T-helper 22 cell (primary cell): Measurements from ENCODE around the gene PSG6.
"Not testable (repeated sequence)": the region's sequence is repeated elsewhere in the genome, so short reads cannot be mapped to it uniquely, and the experiment has no call there.

Experiments used
- DNase-seq: peaks from one replicate; pipeline ENCODE4 v3.0.0-alpha.2; 2020; ENCODE audit warnings: low read depth

The PSG6 gene

DNA sequence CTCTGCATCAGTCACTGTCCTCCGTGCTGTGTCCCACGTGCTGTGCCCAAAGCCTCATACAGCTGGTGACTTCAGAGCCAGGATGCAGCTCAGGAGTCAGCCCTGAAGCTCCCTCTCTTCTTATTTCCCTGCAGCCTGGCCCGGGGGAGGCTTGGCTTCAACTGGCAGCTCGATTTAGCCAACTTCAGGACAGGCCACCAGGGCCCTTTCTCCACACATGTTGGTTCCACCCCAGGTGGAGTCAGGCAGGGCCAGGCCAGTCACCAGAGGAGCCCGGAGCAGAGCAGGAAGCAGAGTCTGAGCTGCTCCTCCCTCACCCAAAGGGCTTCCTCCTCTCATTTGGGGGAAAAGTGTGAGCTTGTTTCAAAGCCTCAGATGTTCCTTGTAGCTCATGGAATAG lies 11.5 kb downstream of the PSG6 start:
- not testable (repeated sequence) for DNase-seq

DNA sequence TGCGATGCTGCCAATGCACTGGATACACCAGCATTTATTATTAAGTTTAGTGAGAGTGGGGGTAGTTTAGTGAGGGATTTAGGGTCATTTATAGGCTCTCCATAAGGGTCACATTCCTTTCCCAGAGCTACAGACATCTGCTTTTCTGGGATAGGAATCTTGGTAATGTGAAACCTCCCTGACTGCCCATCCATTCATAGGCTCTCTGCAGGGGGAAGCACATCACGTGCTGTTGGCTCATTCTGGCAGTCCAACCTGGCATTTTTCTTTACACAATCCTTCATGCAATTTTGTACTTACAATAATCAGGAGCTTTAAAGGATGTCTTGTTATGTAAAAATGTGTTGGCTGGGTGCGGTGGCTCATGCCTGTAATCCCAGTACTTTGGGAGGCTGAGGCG lies 17.1 kb downstream of the PSG6 start:
- DNase-seq = not testable (repeated sequence)

DNA sequence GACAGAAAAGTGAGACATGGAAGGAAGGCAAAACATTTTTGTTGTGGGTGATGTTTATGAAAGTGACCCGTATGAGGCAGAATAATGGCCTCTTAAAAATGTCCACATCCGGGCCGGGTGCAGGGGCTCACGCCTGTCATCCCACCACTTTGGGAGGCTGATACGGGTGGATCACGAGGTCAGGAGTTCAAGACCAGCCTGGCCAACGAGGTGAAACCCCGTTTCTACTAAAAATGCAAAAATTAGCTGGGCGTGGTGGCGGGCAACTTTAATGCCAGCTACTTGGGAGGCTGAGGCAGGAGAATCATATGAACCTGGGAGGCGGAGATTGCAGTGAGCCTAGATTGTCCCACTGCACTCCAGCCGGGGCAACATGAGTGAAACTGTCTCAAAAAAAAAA lies 18.0 kb downstream of the PSG6 start:
- not testable (repeated sequence) for DNase-seq

DNA sequence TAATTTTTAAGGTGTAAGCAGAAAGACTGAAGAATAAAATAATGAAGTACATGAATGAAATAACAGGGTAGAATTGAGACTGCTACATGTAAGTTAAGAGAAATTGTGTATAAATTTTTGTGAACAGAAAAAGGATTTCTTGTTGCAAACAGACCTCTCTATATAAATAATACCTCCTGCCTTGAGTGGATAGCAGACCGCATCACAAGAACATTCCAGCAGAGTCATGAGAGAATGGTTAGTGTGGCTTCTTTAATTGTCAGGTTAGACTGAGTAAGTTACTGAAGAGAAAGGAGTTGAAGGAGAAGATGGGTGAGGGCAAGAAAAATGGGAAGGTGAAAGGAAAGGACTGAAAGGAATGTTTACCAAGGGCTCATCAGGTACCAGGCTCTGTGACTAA lies 18.6 kb downstream of the PSG6 start:
- DNase-seq = not testable (repeated sequence)

DNA sequence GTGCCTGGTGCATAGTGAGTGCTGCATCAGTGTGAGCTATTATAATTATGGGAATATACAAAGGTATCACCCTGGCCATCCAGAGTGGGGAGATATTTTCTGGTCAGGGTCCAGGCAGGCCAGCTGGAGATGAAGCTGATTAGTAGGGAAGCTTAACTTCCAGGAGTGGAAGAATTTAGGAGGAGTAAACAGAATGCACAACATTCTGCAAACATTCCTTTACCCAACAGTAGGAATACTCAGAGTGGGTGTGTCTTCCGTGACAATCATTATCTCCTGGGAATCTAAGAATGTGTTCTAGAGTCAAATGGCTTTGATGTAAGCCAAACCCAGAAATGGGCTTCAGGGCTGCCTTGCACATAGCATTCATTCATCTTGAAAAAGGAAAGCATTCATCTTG lies 19.0 kb downstream of the PSG6 start:
- not testable (repeated sequence) for DNase-seq

DNA sequence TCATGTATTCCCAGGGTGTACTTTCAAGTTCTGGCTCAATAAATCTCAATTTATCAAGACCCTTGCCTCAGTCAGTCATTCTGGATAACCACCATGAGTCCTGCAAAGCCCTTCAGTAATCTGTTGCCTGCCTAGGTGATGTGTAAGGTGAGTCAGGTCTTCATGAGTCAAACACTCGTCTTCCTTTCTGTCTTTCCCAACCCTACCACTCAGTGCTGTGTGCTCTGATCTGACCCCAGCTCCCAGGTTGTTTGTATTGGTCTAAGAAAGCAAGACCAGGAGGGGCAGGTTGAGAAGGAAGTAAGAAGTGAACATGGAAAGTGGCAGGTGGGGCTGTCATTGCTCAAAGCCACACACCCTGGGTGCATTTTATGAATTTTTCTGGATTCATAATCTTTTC lies 20.0 kb downstream of the PSG6 start:
- not testable (repeated sequence) for DNase-seq

DNA sequence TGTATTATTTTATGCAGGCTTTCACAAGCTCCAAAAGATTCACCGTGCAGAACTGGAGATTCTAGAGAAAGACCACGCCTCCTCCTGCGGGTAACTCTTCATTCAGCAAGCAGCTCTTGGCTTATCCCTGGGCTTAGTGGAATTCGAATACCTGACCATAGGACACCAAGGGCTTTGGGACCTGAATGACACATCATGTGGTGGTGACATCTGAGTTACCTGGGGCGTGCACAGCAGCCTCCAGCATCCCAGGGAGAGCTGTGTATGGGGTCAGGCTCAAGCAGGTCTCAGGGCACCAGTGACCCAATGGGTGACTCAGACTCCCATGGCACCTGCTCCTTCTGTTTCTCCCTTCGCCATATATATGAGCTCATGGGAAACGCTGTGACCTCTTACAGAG lies 27.2 kb downstream of the PSG6 start:
- DNase-seq = not testable (repeated sequence)

DNA sequence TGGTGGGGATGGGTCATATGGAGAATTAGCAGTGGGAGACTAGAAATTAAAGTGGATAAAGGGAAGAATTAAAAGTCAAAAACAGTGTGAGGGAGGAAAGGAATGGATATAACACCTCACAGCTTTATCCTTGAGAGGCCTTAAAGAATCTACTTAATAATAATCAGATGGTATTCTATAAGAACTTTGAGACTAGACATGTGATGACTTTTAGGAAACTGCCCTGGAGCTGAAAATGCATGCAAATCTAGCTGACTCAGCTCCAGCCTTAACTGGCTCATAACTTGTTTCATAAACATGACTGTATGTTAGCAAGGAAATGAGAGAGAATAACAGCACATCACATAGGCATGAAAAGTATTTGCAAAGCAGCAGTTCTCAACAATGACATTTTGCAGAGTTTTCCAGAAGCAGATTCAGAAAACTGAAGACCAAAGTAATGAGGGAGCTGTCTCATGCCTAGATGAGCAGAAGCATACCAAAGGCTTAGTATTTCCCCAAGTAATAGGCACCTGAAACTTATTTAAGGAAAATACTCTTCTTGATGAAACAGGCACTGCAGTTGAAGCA lies 29.7 kb downstream of the PSG6 start:
- DNase-seq = not testable (repeated sequence)

DNA sequence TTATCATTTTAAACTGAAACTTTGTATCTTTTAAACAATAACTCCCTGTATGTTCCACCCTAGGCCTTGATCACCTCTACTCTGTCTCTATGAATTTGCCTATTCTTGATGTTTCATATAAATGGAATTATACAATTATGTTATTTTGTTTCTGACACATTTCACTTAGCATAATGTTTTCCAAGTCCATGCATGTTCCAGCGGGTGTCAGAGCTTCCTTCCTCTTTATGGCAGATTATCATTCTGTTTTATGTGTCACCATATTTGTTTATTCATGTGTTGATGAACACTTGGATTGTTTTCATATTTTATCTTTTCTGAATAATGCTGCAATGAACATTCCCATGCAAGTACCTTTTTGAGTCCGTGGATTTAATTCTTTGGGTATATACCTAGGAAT lies 35.0 kb downstream of the PSG6 start:
- DNase-seq = not testable (repeated sequence)

DNA sequence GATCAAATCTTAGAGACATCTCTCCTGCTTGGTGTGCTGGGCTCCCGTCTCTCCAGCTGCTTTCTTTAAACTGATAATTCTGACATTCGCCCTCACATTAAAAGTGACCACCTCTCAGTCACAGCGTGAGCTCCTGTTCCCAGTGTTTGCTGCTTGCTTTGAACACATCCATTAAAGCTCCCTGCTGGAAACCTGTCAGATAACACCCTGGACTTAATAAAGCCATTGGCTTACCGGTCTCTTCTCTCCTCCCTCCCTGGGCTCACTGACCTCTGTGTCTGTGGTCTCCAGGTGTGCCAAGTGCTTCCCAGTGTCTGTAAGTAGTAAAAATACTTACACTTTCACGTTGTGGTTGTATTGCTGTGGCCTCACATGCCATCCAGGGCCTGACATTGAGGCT lies 35.7 kb downstream of the PSG6 start:
- not testable (repeated sequence) for DNase-seq

DNA sequence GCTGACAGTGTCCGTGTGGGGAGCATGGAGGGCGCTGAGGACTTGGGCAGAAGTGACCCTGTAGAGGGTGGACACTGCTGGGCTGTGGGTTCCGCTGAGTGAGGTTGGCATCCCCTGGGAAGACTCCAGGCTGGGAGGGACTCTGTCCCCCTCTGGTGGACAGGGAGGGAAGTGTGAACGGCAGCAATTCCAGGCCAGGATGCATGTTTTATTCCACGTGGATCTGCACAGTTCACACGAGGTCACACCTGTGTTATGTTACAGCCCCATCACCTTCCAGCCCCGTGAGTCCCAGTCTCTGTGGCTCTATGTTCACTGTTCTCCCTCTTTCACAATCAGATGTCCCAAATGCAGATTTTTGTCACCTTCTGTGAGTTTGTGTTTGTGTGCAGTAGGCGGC lies 36.4 kb downstream of the PSG6 start:
- not testable (repeated sequence) for DNase-seq

DNA sequence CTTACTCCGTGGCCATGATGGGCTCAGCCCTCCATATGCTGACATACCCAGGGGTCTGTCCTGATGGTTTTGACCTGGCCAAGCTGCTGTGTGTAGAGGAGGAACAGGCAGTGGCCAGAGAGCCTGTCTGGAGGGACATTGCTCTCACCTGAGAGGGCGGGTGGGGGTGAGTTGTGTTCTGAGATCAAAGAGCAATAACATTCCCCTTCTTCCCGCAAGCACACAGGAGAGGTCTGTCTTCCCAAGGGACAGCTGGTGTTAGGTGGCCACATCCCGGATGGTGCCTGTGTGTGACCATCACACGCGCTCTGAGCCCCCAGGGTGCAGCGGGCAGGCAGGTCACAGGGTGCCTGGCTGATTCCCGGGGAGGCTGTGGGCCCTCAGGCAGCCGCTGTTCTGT lies 37.1 kb downstream of the PSG6 start:
- DNase-seq = not testable (repeated sequence)

DNA sequence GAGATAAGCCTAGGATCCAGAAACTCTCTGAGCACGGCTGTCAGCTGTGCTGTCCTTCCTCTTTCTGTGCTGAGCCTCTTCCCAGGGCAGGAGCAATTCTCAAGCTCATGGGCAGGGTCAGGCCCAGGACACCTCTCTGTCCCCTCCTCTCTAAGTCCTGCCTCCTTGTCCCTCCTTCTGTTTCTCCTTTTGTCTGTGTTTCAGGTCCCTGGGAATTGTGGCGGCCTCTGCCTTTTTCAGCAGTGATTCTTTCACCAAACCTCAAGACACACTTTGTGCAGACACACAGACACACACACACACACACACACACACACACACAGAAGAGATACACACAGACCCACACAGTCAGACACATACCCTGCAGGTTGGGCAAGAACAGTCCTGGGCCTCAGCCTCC lies 38.1 kb downstream of the PSG6 start, which contains the start of gene PSG1:
Gene PSG1 (minus strand): TSS at position 101 of the 400 bp plus-strand sequence. CDS start 132 bp downstream, outside the sequence.
- no peak for DNase-seq

DNA sequence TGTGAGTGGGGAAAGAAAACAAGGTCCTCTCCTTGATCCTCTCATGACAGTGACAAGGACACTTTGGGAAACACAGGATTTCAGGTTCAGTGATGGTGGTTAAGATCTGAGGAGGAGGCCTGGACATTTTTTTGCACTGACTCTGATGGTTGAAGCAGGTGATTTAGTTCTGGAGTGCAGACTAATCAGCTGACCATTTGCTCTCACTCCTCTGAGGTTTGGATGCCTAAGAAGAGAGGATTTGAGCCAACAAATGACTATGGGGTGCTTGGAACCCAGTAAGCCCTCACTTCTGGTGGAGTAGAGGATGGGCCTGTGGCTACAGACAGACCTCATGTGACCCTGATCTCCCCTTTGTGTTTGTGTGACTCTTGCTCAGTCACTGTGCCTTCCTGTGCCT lies 41.1 kb downstream of the PSG6 start:
- not testable (repeated sequence) for DNase-seq

DNA sequence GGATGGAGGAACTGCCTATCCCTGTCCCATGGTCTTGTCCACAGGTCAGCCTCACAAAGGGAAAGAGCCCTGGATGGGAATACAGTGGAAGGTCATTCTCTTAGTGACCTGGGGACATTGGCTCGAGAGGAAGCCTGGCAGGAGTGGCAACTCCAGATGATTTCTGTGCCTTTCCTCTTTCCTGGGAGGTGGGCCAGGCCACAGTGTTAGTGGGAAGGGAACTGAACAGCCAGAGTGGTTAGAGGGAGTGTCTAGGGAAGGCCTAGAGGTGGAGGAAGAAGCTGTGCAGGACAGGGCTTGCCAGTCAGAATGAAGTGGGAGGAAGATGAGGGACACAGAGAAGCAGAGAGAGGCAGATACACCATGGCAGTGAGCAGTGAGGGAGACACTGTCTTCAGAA lies 41.8 kb downstream of the PSG6 start:
- not testable (repeated sequence) for DNase-seq

DNA sequence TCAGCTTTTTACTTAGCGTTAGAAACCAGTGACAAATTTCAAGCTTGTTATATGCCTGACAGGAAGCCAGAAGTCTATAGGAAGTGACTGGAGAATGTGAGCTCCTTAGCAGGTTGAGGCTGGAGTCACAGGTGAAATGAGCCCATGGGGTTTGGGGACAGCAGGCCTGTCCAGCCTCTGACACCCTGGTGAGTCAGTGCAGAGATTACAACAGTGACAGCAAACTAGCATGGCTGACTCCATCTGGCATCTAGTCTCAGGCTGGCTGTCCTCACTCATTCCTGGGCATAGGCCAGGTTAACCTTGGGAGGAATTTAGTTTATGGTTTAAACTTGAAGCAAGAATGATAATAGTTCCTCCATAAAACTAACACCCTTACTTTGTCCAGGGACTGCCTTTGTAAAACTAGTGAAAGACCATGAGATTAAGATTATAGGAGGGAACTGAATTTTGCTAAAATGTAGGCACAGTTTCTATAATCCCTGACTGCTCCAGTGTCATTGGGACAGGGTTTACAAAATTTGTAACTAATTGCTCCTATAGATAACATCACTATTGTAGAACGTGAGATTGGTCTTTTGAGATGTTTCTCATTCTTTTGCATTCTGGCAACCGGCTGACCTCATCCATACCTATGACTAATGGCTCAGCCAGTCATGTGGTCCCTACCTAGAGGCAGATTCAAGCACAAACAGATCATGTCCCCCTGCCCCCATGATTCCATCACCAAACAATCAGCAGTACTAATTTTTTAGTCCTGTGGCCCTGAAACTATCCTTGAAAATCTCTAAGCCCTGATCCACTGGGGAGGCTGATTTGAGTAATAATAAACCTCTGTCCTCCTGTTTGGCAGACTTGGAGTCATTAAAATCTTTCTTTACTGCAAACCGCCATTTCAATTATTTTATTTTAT lies 42.5 kb downstream of the PSG6 start:
- not testable (repeated sequence) for DNase-seq

DNA sequence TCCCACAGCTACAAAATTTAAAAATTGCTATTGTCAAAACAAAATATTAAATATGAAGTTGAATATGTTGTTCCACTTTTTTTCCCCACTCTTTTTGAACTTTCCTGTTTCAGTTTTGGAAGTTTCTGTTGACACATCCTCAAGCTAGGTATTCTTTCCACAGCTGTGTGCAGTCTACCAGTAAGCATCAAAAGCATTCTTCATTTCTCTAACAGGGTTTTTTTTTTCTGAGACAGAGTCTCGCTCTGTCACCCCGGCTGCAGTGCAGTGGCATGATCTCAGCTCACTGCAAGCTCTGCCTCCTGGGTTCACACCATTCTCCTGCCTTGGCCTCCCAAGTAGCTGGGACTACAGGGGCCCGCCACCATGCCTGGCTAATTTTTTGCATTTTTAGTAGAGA lies 43.6 kb downstream of the PSG6 start:
- DNase-seq = not testable (repeated sequence)

DNA sequence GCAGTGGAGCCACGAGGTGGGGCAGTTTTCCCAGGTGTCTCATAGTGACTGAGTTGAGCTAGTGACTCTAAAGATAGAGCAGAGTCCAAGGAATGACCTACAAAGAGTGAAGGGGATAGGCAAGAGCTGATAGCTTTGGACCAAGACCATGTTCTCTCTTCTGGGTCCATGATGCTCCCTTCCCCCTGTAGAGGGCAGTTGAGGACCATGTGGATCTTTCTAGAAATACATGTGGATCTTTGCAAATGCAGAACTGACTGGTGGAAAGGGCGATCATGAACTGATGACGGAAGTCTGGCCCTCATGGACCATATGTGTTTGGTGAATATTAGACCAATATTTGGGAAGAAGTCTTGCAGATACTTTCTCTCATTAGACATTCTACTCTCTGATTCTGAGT lies 45.1 kb downstream of the PSG6 start:
- DNase-seq = no peak

DNA sequence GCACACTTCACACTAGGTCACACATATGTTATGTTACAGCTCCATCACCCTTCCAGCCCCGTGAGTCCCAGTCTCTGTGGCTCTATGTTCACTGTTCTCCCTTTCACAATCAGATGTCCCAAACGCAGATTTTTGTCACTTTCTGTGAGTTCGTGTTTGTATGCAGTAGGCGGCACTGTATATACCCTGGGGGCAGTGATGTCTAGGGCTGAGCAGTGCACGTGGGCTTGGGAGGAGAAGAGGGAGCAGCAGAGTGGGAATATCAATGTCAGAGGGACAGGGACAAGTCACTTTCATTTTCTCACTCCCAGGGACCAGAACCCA lies 60.2 kb downstream of the PSG6 start:
- DNase-seq = no peak

DNA sequence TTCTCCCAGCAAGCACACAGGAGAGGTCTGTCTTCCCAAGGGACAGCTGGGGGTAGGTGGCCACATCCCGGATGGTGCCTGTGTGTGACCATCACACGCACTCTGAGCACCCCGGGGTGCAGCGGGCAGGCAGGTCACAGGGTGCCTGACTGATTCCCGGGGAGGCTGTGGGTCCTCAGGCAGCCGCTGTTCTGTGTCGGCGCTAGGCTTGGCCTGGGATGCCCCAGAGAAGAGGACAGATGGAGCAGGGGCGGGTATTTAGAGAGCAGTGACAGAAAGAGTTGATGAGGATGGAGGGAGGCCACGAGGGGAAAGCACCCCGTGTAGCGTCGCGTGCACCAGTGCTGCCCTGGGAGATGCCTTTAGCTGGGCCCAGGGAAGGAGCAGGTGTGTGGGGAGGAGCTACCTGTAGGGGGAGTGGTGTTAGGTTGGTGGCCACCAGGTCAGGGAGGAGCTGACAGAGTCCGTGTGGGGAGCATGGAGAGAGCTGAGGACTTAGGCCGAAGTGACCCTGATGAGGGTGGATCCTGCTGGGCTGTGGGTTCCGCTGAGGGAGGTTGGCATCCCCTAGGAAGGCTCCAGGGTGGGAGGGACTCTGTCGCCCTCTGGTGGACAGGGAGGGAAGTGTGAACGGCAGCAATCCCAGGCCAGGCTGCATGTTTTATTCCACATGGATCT lies 60.7 kb downstream of the PSG6 start:
- not testable (repeated sequence) for DNase-seq

DNA sequence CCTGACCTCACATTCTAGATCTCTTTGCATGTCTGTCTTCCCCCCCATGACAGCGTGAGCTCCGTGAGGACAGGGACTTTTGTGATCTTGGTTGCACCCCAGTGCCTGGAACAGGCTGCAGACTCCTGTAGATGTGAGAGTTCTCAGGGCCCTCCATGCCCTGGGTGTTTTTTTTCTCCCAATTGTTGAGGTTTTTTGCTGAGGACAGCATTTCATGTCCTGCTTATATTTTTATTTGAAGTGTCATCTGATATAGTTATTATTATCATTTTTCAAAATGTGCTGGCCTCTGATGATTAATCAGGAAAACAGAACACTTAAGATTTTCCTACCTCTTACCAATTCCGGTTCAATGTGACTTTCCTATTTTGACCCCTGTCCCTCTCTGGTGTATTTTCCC lies 62.9 kb downstream of the PSG6 start:
- DNase-seq = not testable (repeated sequence)

DNA sequence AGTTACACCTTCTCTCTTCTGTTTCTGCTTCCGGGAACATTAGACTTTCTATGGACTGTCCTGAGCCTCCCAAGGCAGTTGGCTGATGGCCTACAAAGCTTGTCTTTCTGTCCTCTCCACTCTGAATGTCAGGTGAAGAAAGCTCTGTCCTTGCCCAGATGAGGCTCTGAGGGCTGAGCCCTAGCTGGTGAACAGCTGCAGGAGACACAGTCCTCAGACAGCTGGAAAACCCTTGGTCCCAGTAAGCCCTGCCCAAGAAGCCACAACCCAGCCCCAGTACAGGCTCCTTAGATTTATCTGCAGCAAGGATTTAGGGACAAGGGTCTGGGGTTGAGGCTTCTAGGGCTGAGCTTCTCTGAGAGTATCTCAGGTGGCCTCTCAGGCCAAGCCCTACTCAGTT lies 64.5 kb downstream of the PSG6 start:
- DNase-seq = not testable (repeated sequence)

DNA sequence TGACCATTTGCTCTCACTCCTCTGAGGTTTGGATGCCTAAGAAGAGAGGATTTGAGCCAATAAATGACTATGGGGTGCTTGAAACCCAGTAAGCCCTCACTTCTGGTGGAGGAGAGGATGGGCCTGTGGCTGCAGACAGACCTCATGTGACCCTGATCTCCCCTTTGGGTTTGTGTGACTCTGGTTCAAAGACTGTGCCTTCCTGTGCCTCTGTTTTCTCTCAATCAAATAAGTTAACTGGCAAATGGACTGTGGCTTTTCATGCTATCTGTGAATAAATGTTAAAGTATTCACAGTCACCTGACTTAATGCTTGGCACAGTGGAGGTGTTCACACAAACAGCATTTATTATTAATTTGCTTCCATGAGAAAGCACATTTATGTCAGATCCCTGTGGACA lies 64.9 kb downstream of the PSG6 start:
- not testable (repeated sequence) for DNase-seq
